HEK293T (cell line): ENCODE results near the gene PRDX2.

Experiments
- BHLHE40 ChIP-seq: fragments of 450-650 bp; IDR thresholded peaks from 2 replicates; pipeline ENCODE4 v1.6.1; 2016; ENCODE audit warnings: mild to moderate bottlenecking, moderate library complexity, borderline replicate concordance
- CTBP1 ChIP-seq: fragments of 450-650 bp; IDR thresholded peaks from 2 replicates; pipeline ENCODE4 v1.6.1; 2016; ENCODE audit warnings: borderline replicate concordance
- FOXA1 ChIP-seq: fragments of 450-650 bp; IDR thresholded peaks from 2 replicates; pipeline ENCODE4 v1.6.1; 2016; ENCODE audit warnings: mild to moderate bottlenecking
- HDGF ChIP-seq: fragments of 450-650 bp; IDR thresholded peaks from 2 replicates; pipeline ENCODE4 v1.6.1; 2017; ENCODE audit warnings: antibody characterized with exemption, borderline replicate concordance
- LEF1 ChIP-seq: fragments of 450-650 bp; IDR thresholded peaks from 2 replicates; pipeline ENCODE4 v1.6.1; 2017; ENCODE audit warnings: mild to moderate bottlenecking, borderline replicate concordance
- NFRKB ChIP-seq: fragments of 450-650 bp; IDR thresholded peaks from 2 replicates; pipeline ENCODE4 v1.6.1; 2016; ENCODE audit warnings: mild to moderate bottlenecking, moderate library complexity
- SP1 ChIP-seq: fragments of 450-650 bp; IDR thresholded peaks from 2 replicates; pipeline ENCODE4 v1.6.1; 2017
- SUZ12 ChIP-seq: fragments of 450-650 bp; IDR thresholded peaks from 2 replicates; pipeline ENCODE4 v1.6.1; 2016; ENCODE audit warnings: mild to moderate bottlenecking
- TARDBP ChIP-seq: fragments of 450-650 bp; IDR thresholded peaks from 2 replicates; pipeline ENCODE4 v1.6.1; 2016

- TF ChIP-seq HDGF (no peak), BHLHE40 (no peak), CTBP1 (no peak), SUZ12 (no peak), NFRKB (no peak), SP1 (no peak), LEF1 (no peak), TARDBP (no peak), FOXA1 (no peak)
These were observed 22.8 kb downstream of the PRDX2 start for GRCh38 chr19:12778905-12779161.
